Measurements from ENCODE around the gene VWA1. TPM values are rescaled to one million over a fixed set of nuclear protein-coding genes. Genes with fewer than 3 reads are reported as not detected.
A peak's percentile ranks its signal among the peaks of the same experiment; 100 is the strongest.

VWA1 gene
- total RNA-seq, 4 donors from 2014 or later, result 14.5 to 27.6 (median 19.8) TPM

- Histone ChIP-seq H3K27ac (peak overlapping the region; percentile 35), H3K4me3 (peak overlapping the region; percentile 54), H3K9me3 (no peaks in the 10 kb centered on the region), H3K27me3 (no peaks in the 10 kb centered on the region), H3K36me3 (no peaks in the 10 kb centered on the region), H3K4me1 (peaks cover 46% of the 10 kb centered on the region)
- 0% methylated on average over 6 of the region's 112 CpGs for WGBS
- TF ChIP-seq POLR2A (IDR thresholded peaks at IDR 0.05) (no peak), EP300 (IDR thresholded peaks at IDR 0.05) (no peak), POLR2AphosphoS5 (IDR thresholded peaks at IDR 0.05) (no peak)
- TF ChIP-seq, protein P1, sequence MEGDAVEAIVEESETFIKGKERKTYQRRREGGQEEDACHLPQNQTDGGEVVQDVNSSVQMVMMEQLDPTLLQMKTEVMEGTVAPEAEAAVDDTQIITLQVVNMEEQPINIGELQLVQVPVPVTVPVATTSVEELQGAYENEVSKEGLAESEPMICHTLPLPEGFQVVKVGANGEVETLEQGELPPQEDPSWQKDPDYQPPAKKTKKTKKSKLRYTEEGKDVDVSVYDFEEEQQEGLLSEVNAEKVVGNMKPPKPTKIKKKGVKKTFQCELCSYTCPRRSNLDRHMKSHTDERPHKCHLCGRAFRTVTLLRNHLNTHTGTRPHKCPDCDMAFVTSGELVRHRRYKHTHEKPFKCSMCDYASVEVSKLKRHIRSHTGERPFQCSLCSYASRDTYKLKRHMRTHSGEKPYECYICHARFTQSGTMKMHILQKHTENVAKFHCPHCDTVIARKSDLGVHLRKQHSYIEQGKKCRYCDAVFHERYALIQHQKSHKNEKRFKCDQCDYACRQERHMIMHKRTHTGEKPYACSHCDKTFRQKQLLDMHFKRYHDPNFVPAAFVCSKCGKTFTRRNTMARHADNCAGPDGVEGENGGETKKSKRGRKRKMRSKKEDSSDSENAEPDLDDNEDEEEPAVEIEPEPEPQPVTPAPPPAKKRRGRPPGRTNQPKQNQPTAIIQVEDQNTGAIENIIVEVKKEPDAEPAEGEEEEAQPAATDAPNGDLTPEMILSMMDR (IDR thresholded peaks at IDR 0.05), result peak in 1 of 2 donors; percentile 4
- DNase-seq (ENCODE audit: low spot score in 2 of 2), result no peak
These were observed 15.5 kb upstream of the VWA1 start for GRCh38 chr1:1419813-1420653.

DNA sequence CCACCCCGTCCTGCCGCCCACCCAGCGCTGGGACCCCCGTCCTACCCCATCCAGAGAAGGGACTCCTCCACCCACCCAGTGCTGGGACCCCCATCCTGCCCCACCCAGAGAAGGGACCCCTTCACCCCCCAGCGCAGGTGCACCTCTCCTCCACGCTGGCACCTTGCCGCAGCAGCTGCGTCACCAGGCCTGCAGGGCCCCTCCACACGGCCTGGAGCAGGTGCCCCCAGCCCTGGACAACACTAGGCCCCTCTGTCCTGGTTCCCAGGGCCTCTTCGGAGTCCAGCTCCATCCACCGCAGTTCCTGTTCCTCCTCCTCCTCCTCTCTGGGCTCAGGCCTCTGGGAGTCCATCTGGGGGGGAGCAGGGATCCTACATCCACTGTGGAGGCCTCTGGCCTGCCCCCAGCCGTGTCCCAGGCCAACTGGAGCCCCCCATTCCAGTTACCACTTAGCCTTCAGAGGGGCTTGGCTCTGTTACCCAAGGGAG, 14.8 kb upstream of the VWA1 start:
- Histone ChIP-seq H3K27me3 (no peaks in the 10 kb centered on the region), H3K9me3 (no peaks in the 10 kb centered on the region), H3K27ac (no peak overlapping the region), H3K36me3 (no peaks in the 10 kb centered on the region), H3K4me3 (peak overlapping the region; percentile 54), H3K4me1 (peaks cover 46% of the 10 kb centered on the region)
- no peak for DNase-seq (ENCODE audit: low spot score in 2 of 2)
- WGBS, result 49% methylated on average over 7 of the region's 12 CpGs
- no peak for TF ChIP-seq EP300 (IDR thresholded peaks at IDR 0.05)
- TF ChIP-seq POLR2AphosphoS5 (IDR thresholded peaks at IDR 0.05), result no peak
- TF ChIP-seq, protein P1 (IDR thresholded peaks at IDR 0.05), result no peak
- TF ChIP-seq POLR2A (IDR thresholded peaks at IDR 0.05), result no peak

GRCh38 chr1:1421147-1421906, 14.2 kb upstream of the VWA1 start, which contains the start of gene ANKRD65:
Gene ANKRD65 (minus strand): TSS chr1:1421276. CDS start chr1:1421005, 271 bp downstream.
- Histone ChIP-seq H3K27me3 (peaks cover 3% of the 10 kb centered on the region), H3K27ac (no peak within 1 kb of the TSS), H3K36me3 (no peaks in the 10 kb centered on the region), H3K4me3 (peak within 1 kb of the TSS; percentile 54), H3K4me1 (peaks cover 46% of the 10 kb centered on the region), H3K9me3 (no peaks in the 10 kb centered on the region)
- DNase-seq (ENCODE audit: low spot score in 2 of 2), result no peak
- 73% methylated on average over 5 of the region's 18 CpGs for WGBS
- TF ChIP-seq, protein P1 (IDR thresholded peaks at IDR 0.05), result no peak
- TF ChIP-seq POLR2A (IDR thresholded peaks at IDR 0.05) (no peak), POLR2AphosphoS5 (IDR thresholded peaks at IDR 0.05) (no peak)

DNA sequence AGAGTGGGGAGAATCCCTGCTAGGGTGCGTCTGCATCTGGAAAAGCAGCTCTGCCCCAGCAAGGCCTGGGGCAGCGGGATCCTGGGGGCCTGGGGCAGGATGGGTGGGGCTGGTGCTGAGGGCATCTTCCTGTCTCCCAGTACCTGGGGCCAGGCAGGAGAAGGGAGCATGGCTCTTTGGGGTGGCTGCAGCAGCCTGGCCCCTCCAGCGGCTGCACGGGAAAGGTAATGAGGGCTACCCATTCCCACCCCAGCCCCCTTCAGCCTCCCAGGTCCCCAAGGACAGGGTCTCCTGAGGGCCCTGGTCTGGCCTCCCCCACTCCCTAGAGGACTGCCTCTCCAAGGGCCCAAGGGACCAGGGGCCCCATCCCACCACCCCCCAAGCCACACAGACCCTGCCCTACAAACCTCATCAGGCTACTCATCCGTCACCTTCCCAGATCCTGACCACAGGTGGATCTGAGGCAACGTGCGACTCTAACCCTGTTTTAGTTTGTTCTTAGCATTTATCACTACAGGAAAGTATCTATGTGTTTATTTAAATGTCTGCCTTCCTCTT, 13.5 kb upstream of the VWA1 start:
- Histone ChIP-seq H3K27ac (no peak overlapping the region), H3K4me1 (peaks cover 50% of the 10 kb centered on the region), H3K4me3 (no peak overlapping the region), H3K9me3 (no peaks in the 10 kb centered on the region), H3K36me3 (no peaks in the 10 kb centered on the region), H3K27me3 (peaks cover 8% of the 10 kb centered on the region)
- TF ChIP-seq EP300 (IDR thresholded peaks at IDR 0.05), result no peak
- TF ChIP-seq, protein P1 (IDR thresholded peaks at IDR 0.05), result no peak
- TF ChIP-seq POLR2A (IDR thresholded peaks at IDR 0.05), result no peak
- TF ChIP-seq POLR2AphosphoS5 (IDR thresholded peaks at IDR 0.05), result no peak
- DNase-seq (ENCODE audit: low spot score in 2 of 2), result no peak
- 74% methylated on average over 7 of the region's 7 CpGs for WGBS

Measured in suprapubic skin (tissue), 4 donors.